HL-60/S4 (cell line): ENCODE data around the gene FBXL13.
"Not testable (repeated sequence)": the region's sequence is repeated elsewhere in the genome, so short reads cannot be mapped to it uniquely, and the experiment has no call there.

Experiments used
- in situ Hi-C: fragments of 300-500 bp; cut with MboI; formaldehyde crosslinking; loops from 2 replicates; pipeline ENCODE4 v1.14.3; 2022; ENCODE audit warnings: low sequenced_read_pairs

Gene FBXL13

DNA sequence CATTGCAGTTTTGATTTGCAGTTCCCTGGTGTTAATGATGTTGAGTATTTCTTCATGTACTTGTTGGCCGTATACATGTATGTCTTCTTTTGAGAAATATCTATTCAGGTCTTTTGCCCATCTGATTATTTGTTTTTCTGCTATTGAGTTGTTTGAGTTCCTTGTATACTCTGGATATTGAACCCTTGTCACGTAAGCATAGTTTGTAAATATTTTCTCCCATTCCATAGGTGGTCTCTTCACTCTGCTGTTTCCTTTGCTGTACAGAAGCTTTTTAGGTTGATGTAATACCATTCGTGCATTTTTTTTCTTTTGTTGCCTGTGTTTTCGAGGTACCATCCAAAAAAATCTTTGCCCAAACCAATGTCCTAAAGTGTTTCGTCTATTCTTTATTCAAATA is 205.4 kb downstream of the FBXL13 start:
- in situ Hi-C loops, result no loop called here

DNA sequence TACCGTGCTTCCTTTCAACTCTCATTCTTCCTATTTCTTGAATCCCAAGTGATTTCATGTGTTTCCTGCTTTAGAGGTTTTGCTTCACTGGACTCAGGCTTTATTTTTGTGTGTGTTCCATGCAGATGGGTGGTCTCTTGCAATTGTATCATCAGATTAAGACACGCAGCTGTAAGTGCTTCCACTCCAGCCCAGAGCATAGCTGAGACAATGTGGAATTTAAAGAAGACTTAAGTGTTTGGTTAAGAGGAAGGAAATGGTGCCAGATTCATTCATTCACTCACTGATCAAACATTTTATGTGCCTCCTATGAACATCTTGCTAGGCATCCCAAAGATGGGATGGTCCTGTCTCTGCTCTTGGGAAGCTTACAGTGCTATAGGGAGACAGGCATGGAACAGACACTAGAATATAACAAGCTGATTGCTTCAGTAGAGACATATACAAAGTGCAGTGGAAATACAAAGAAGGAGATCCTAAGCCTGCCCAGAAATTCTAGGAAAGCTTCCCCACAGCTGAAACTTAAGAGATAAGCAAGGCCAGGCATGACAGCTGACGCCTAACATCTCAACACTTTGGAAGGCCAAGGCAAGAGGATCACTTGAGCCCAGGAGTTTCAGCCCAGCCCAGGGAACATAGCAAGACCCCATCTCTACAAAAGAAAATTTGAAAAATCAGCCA is 207.9 kb downstream of the FBXL13 start:
- in situ Hi-C loops, result no loop called here

GRCh38 chr7:102864958-102865357 is 209.6 kb downstream of the FBXL13 start:
- in situ Hi-C loops, result no loop called here

GRCh38 chr7:102860351-102860811 is 214.2 kb downstream of the FBXL13 start:
- in situ Hi-C loops, result no loop called here

- in situ Hi-C loops, result no loop called here
Measured at GRCh38 chr7:102859799-102860125, 214.8 kb downstream of the FBXL13 start.

- in situ Hi-C loops, result no loop called here
Measured at GRCh38 chr7:102859084-102859798, 215.4 kb downstream of the FBXL13 start.

DNA sequence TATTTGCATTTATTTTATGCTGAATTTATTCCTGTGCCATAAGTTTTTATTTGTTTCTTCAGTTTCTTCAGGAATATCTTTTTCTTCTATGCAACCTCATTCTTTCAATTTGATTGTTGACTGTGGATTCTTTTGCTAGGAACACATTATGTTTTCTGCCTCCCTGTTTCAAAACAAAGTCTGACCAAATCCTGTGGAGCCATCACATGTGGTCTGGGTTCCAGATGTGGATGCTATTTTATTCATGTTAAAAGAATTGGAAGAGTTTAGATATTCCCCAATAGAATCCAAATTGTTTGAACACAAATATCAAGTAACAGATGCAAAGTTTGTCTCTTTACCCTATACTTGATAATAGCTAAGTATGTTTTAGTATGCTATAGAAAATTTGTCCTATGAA is 218.6 kb downstream of the FBXL13 start:
- in situ Hi-C loops, result no loop called here

DNA sequence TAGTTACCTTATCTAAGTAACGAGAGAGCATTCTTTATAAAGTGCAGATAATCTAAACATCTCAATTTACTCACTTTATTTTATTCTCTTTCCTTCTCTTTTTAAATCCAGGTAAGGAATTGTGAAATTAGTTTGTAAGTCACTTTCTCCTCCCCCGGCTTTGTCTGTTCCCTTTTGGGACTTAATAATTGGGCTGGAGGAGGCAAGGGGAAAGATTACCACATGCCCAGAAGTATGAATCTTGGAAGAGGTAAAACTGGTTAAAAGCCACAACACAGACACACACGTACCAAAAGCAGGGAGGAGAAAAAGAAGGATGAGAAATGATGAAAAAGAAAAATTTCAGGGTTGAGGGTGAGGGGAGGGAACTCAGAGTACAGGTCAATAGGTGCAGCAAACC is 225.1 kb downstream of the FBXL13 start:
- in situ Hi-C loops, result no loop called here

DNA sequence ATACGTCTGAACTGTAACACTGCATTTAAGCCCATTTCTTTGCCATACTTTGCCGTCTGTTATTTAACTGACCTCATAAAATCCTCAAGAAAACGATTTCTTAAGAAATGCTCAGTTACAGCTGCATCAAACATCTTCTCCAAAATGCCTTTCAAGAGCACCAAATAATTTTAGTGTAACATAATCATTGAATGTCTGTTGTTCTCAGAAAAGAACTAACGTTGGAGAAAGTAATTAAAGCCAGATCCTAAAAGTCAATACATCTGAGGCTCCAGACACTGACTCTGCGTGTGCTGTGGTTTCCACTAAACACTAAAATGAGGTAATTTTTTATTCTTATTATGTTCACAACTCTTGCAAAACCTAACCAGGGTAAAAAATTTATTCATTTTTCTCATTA is 225.5 kb downstream of the FBXL13 start:
- in situ Hi-C loops, result no loop called here

- in situ Hi-C loops, result no loop called here
Measured at GRCh38 chr7:102845346-102845745, 229.2 kb downstream of the FBXL13 start.

GRCh38 chr7:102843850-102844249 is 230.7 kb downstream of the FBXL13 start:
- in situ Hi-C loops, result no loop called here

- in situ Hi-C loops, result no loop called here
Measured at GRCh38 chr7:102842284-102842683, 232.3 kb downstream of the FBXL13 start.

- in situ Hi-C loops, result no loop called here
Measured at GRCh38 chr7:102841290-102841689, 233.3 kb downstream of the FBXL13 start.

DNA sequence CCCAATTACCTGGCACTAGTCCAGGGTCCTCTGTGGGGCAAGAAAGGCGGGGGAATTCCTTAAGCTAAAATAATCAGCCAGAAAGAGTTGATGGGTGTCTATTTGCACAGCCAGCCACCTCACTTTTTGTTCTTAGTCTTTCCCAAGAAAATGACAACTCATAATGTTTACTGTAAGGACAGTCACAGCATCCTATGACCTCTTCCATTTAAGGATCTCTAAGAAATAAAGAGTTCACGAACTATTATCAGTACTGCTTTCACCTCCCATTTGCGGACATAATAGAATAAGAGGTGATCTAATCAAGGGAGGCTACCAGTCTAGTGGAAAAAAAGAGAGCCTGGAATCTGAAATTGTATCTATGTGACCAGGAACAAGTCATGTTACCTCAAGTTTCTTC is 234.2 kb downstream of the FBXL13 start:
- in situ Hi-C loops, result no loop called here

- in situ Hi-C loops, result not testable (repeated sequence)
Measured at GRCh38 chr7:102838572-102839101, 236.0 kb downstream of the FBXL13 start.

GRCh38 chr7:102837802-102838201 is 236.8 kb downstream of the FBXL13 start:
- in situ Hi-C loops, result no loop called here

GRCh38 chr7:102836977-102837376 is 237.6 kb downstream of the FBXL13 start:
- in situ Hi-C loops, result no loop called here

DNA sequence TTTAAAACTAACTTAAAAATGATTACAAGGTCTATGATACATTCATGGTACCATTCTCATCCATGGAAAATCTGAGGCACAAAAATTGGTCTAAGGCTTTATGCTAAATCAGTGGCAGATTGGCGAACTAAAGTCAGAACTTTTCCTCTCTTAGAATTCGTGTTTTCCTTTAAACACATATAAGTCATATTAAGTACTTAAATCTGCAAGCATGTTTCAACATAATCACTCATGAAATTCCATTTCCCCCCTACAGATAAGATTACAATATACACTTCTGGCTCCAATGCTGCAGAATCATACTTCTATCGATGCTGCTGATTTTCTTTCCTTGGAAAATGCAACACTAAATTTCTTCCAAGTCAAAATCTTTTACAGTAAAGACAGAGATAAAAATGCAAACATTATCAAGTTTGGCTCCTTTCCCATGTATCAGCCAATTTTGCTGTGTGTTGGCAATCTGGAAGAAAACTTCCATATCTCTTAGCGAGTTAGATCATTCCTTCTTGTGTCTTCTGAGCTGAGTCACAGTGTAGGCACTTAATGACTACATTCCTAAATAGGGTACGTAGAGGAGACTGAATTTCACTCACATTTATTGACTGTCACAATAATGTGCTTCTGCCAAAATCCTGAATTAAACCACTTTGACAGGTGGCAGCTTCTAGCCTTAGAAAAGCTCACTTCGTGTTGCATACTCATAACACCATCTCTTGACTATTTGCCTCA is 238.2 kb downstream of the FBXL13 start:
- in situ Hi-C loops, result no loop called here

DNA sequence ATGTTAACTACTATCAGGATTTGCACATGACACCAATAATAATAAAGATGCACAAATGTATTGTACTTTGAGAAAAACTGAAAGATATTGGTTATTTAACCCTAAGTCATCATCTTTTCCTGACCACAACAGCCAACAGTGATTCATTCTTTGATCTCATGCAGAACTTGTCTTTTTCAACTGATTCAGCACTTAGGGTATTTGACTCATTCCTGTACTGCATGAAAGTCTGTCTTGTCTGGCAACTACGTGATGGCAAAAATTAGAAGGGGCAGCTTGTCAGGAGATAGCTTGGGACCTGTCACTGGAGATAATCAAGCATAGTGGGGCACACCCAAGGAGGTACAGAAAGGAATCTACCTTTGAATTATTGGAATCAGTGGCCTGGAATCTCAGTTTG is 239.6 kb downstream of the FBXL13 start:
- in situ Hi-C loops, result no loop called here

DNA sequence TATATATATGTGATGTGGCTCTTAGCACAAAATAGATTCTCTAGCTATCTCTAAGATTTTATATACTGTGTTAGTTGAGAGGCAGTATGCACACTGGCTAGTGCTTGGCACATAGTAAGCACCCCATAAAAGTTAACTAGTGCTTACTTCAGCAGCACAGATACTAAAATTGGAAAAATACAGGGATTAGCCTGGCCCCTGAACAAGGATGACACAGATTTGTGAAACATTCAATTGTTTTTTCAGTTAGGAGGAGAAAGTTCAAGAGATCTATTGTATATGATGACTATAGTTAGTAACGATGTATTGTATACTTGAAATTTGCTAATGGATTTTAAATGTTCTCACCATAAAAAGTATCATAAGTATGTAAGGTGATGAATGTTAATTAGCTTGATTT is 240.1 kb downstream of the FBXL13 start:
- in situ Hi-C loops, result no loop called here

- in situ Hi-C loops, result no loop called here
Measured at GRCh38 chr7:102833343-102833742, 241.3 kb downstream of the FBXL13 start.

GRCh38 chr7:102832674-102833073 is 241.9 kb downstream of the FBXL13 start:
- in situ Hi-C loops, result no loop called here
